ENCODE data around the gene PRCC.

The PRCC gene

GRCh38 chr1:156849151-156849496, 81.8 kb downstream of the PRCC start:
- Histone ChIP-seq H3K9me3 (ENCODE audit: insufficient read depth, low read length) (no peaks in the 10 kb centered on the region), H3K4me1 (ENCODE audit: insufficient read depth, insufficient read length) (peaks cover 20% of the 10 kb centered on the region), H3K36me3 (ENCODE audit: insufficient read depth, insufficient read length, low read length) (no peaks in the 10 kb centered on the region), H3K27me3 (ENCODE audit: insufficient read depth, insufficient read length) (peaks cover 10% of the 10 kb centered on the region), H3K9ac (ENCODE audit: insufficient read length, low read depth) (no peak overlapping the region), H3K4me3 (ENCODE audit: insufficient read length, low read depth) (no peak overlapping the region)
- no peak for TF ChIP-seq SUZ12 (IDR thresholded peaks at IDR 0.05; ENCODE audit: extremely low read depth, insufficient read depth, insufficient read length)
- TF ChIP-seq ZNF274 (IDR thresholded peaks at IDR 0.05; ENCODE audit: low read depth, low read length) = no peak
- TF ChIP-seq YY1 (IDR thresholded peaks at IDR 0.05; ENCODE audit: insufficient read depth, insufficient read length) = no peak
- no peak for DNase-seq (ENCODE audit: low read depth, low spot score)
